K562 treated with DMSO at 1 percent for 48 hours (cell line): ENCODE results near the gene CNTROB. TPM values are rescaled to one million over a fixed set of nuclear protein-coding genes. Genes with fewer than 3 reads are reported as not detected.

Experiments used
- total RNA-seq: library from RNA; unstranded; fragments of 300-600 nt; gene quantifications from 2 replicates; pipeline ENCODE4 v1.2.3, GENCODE V29; 2022; ENCODE audit warnings: low replicate concordance; ENCODE audit errors: extremely low read depth

The CNTROB gene, protein sequence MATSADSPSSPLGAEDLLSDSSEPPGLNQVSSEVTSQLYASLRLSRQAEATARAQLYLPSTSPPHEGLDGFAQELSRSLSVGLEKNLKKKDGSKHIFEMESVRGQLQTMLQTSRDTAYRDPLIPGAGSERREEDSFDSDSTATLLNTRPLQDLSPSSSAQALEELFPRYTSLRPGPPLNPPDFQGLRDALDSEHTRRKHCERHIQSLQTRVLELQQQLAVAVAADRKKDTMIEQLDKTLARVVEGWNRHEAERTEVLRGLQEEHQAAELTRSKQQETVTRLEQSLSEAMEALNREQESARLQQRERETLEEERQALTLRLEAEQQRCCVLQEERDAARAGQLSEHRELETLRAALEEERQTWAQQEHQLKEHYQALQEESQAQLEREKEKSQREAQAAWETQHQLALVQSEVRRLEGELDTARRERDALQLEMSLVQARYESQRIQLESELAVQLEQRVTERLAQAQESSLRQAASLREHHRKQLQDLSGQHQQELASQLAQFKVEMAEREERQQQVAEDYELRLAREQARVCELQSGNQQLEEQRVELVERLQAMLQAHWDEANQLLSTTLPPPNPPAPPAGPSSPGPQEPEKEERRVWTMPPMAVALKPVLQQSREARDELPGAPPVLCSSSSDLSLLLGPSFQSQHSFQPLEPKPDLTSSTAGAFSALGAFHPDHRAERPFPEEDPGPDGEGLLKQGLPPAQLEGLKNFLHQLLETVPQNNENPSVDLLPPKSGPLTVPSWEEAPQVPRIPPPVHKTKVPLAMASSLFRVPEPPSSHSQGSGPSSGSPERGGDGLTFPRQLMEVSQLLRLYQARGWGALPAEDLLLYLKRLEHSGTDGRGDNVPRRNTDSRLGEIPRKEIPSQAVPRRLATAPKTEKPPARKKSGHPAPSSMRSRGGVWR
- total RNA-seq = not detected in 2 replicates

DNA sequence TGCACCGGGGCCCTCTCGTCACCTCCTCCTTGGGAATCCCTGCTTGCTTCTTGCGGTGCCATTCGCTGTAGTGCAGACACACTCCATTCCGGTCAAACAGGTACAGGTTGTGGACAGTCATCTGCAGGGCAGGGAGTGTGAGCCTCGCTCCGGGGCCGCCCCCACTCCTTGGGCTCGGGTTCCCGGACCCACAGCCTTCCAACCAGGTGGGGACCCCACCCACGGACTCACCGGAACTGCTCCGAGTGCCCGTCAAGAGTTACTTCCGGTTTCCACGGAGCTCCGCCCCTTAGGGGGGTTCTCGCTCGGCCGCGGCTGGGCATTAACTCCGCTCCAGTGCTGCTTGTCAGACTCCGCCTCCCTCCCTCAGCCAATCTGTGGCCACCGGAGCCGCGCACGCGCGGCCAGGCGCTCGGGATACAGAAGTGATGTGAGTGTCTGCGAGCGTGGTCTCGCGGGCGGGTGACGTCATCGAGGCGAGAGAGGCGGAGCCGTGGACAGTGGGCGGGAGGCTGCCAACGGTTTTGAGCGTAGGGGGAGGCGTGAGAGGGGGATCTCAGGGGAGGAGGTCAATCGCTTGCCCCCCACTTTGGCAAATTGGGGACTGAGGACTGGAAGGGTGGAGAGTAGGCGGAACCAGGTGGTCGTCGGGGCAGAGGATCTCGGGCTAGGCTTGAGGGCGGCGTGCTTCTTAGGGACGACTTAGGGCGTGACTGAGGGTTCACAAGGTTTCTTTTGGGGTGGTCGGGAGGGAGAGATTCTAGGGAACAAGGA, at the start of gene CNTROB, which contains the start of gene TRAPPC1:
Gene CNTROB, plus strand, starts transcription at position 498 of the 774 bp plus-strand sequence. CDS start 874 bp downstream, outside the sequence.
Gene TRAPPC1, minus strand, starts transcription at position 238 of the 774 bp plus-strand sequence. Its CDS starts 117 bp downstream, at position 121.

DNA sequence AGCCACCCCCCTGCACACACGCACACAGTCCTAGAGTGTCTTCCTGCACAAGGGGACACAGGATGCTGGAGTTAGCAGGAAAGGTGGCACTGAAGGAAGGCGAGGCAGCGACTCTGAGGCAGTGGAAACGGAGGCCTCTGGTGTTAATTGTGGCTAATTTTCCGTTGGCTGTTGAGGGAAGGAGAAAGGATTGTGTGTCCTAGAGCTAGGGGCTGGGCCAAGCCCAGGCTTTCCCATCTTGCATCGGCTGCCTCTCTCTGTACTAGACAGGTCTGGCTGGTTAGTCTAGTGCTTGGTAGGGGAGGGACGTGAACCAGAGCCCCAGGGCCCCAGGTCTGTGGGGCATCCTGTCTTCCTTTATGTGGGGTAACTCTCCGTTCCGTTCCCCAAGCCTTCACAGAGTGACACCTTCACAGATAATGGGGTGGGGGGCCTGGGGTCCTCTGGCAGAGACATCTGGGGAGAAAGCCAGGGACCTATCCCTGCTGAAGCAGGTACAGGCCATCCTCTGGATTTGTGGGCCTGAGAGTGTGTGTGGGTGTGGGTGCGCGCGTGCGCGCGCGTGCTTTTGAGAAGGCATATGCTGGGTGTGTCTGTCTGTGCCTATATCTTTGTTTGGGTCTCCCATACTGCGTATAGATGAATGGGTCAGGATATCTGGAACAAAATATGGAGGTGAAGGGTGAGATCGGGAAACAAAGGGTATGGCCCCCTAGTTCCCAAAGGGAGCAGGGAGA, 43.7 kb upstream of the CNTROB start, which contains the start of gene CHD3:
Gene CHD3, plus strand, starts transcription at position 606 of the 737 bp plus-strand sequence. CDS start 212 bp downstream, outside the sequence.

DNA sequence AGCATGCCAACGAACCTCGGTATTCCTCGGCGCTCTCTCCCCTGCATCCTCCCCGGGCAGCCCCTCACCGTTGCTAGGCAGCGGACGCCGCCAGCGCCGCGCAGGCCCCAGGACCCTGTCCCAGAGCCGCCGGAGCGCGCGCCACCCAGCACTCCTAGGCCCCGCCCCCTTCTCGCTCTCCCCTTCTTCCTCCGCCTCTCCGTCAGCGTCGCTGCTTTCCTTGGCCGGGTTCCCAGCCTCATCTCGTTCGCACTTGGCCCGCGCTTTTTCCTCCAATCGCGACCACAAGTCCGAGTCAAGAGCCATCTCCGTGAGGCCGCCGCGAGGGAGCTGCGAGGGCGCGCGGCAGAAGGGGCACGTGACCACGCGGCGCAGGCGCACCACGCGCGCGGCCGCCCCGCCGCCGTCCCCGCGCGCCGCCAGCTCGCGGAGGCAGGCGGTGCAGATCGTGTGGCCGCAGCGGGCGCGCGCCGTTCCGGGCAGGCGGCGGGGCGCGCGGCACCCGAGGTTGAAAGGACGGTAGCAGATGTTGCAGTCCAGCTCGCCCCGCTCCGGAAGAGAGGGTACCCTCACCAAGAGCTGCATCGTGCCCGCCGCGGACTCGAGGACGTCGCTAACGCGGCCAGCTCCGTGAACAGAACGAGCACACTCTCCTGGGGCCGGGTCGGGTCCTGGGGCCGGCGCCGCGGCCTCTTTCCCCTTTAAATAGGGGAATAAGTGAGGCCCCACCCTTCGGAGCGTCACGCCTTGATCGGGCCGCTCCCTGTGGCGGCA, 16.2 kb upstream of the CNTROB start, which contains the start of gene RNF227:
Gene RNF227, minus strand, starts transcription at position 679 of the 774 bp plus-strand sequence. Its CDS starts 94 bp downstream, at position 585.

DNA sequence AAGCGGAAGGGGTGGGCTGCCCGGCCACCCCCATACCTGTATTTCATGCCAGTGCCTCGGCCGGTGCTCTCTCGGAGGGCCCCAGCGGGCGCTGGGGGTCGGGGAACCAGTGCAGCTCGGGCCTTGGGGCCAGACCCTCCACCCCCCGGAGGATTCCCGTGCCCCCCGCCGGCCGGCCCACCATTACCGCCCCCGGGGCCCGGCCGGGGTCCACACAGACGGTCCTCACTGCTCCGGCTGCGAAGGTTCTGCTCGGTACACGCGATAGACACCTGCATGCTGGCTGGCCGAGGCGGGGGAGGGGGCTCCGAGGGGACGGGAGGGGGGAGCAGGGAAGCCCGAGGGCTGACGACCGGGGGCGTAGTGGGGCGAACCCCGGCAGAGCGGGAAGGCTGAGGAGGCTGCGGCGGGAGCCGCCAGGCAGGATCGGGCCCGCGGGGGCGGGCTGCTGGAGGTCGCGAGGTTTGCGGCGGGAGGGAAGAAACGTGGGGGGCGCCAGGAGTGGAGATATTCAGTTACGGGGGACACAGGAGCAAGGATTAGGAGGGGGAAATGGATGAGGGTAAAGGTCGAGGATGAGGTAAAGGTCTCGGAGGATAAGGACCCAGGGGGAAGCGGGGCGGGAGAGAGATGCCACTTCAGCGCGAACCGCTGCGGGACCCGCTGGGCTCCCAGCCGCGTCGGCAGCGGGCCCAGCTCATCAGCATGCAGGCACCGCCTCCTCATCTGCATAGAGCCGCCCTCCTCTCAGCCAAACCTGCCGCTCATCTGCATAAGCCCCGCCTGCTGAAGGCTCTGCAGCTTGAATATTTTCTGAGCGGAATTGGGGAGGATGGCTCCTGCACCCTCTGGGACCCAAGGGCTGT, 2.6 kb upstream of the CNTROB start, which contains the start of gene KCNAB3:
Gene KCNAB3, minus strand, starts transcription at position 699 of the 866 bp plus-strand sequence. Its CDS starts 421 bp downstream, at position 278.

Other genes starting within 250 kb of the CNTROB start
- not detected in 2 replicates for gene TP53, start 244.7 kb upstream of the CNTROB start, total RNA-seq
- gene WRAP53, start 243.7 kb upstream of the CNTROB start, total RNA-seq = not detected in 2 replicates
- not detected in 2 replicates for gene EFNB3, start 227.0 kb upstream of the CNTROB start, total RNA-seq
- gene DNAH2, start 214.5 kb upstream of the CNTROB start, total RNA-seq = not detected in 2 replicates
- not detected in 2 replicates for gene KDM6B, start 98.0 kb upstream of the CNTROB start, total RNA-seq
- not detected in 2 replicates for gene TMEM88, start 77.1 kb upstream of the CNTROB start, total RNA-seq
- not detected in 2 replicates for gene NAA38, start 74.6 kb upstream of the CNTROB start, total RNA-seq
- gene CYB5D1, start 74.2 kb upstream of the CNTROB start, total RNA-seq = not detected in 2 replicates
- gene CHD3, start 43.4 kb upstream of the CNTROB start, total RNA-seq = not detected in 2 replicates
- not detected in 2 replicates for gene RNF227, start 15.9 kb upstream of the CNTROB start, total RNA-seq
- gene KCNAB3, start 2.4 kb upstream of the CNTROB start, total RNA-seq = not detected in 2 replicates
- gene TRAPPC1, start 260 bp upstream of the CNTROB start, total RNA-seq = not detected in 2 replicates
- gene GUCY2D, start 70.4 kb downstream of the CNTROB start, total RNA-seq = not detected in 2 replicates
- gene ALOX15B, start 106.9 kb downstream of the CNTROB start, total RNA-seq = not detected in 2 replicates
- gene ALOX12B, start 155.5 kb downstream of the CNTROB start, total RNA-seq = not detected in 2 replicates
- gene ALOXE3, start 186.3 kb downstream of the CNTROB start, total RNA-seq = not detected in 2 replicates
- gene HES7, start 191.9 kb downstream of the CNTROB start, total RNA-seq = not detected in 2 replicates
- not detected in 2 replicates for gene PER1, start 220.2 kb downstream of the CNTROB start, total RNA-seq
- gene VAMP2, start 230.7 kb downstream of the CNTROB start, total RNA-seq = not detected in 2 replicates
- gene TMEM107, start 244.2 kb downstream of the CNTROB start, total RNA-seq = not detected in 2 replicates